Panc1 (cell line): ENCODE results near the gene PER3.

ENCODE experiments used
- POLR2AphosphoS5 ChIP-seq: IDR thresholded peaks from 2 replicates; pipeline ENCODE4 v1.6.1; 2012; ENCODE audit warnings: mild to moderate bottlenecking, low read depth, low read length, moderate library complexity
- TF ChIP-seq, protein P1 (sequence below): fragments of 450-650 bp; IDR thresholded peaks from 2 replicates; pipeline ENCODE4 v1.5.1; 2017; ENCODE audit warnings: mild to moderate bottlenecking

DNA sequence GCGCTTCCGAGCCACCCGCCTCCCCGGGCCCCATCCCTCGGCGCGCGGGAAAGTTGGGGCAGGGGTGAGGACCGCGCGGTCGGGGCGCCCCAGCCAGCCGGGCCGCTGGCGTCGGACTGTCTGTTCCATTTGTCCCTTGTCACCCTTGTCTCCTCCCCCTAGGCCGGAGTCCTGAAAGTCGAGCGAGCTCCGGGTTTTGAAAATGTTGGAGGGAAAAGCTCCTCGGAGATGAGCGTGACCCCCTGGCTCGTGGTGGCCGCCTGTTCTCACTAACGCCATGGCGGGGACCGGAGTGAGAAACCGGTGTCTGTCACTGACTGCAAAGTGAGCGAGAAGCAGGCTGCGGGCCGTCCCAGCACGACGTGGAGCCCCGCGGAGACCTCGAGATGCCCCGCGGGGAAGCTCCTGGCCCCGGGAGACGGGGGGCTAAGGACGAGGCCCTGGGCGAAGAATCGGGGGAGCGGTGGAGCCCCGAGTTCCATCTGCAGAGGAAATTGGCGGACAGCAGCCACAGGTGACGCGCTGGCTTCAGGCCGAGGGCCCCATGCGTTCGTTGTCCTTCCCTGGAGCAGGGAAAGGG is 491 bp downstream of the PER3 start:
- TF ChIP-seq POLR2AphosphoS5: no peak
- TF ChIP-seq, protein P1, sequence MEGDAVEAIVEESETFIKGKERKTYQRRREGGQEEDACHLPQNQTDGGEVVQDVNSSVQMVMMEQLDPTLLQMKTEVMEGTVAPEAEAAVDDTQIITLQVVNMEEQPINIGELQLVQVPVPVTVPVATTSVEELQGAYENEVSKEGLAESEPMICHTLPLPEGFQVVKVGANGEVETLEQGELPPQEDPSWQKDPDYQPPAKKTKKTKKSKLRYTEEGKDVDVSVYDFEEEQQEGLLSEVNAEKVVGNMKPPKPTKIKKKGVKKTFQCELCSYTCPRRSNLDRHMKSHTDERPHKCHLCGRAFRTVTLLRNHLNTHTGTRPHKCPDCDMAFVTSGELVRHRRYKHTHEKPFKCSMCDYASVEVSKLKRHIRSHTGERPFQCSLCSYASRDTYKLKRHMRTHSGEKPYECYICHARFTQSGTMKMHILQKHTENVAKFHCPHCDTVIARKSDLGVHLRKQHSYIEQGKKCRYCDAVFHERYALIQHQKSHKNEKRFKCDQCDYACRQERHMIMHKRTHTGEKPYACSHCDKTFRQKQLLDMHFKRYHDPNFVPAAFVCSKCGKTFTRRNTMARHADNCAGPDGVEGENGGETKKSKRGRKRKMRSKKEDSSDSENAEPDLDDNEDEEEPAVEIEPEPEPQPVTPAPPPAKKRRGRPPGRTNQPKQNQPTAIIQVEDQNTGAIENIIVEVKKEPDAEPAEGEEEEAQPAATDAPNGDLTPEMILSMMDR: no peak
